Measurements from ENCODE around the gene TP73. TPM values are rescaled to one million over a fixed set of nuclear protein-coding genes. Genes with fewer than 3 reads are reported as not detected.

The TP73 gene
- total and polyA plus RNA-seq, 4 experiments from 2014 or later, result 0.15 to 0.17 TPM; not detected in 2

- H3K4me3 ChIP-seq (ENCODE audit: low read length in 2 of 2), result peak within 1 kb of the TSS; percentile 5 to 66
These were observed 2.7 kb upstream of the TP73 start, which contains the start of gene WRAP73 for GRCh38 chr1:3649342-3650247. TSS of gene WRAP73 (minus strand) at chr1:3650103. CDS start at chr1:3649999, 104 bp downstream.

GRCh38 chr1:3650248-3651025 is 1.9 kb upstream of the TP73 start:
- CTCF ChIA-PET (ENCODE audit: partially characterized antibody), result interaction anchor here (1.6 kb wide), 1 partner anchor 160 kb away, joined by 4 read pairs; no protein-coding TSS in a partner anchor

More at GRCh38 chr1:3649342-3650247, 2.7 kb upstream of the TP73 start, which contains the start of gene WRAP73:
- POLR2A ChIA-PET (ENCODE audit: partially characterized antibody), result interaction anchor here (0.6 to 0.8 kb wide), 2 partner anchors 23 to 147 kb away, joined by 3 read pairs; partner anchors contain the start of gene LRRC47
- Histone ChIP-seq H3K4me1 (ENCODE audit: insufficient read depth, low read length) (peaks cover 41% of the 10 kb centered on the region), H3K9me3 (ENCODE audit: control insufficient read depth in 1 of 2, low read length in 2 of 2) (no peaks in the 10 kb centered on the region), H3K27me3 (ENCODE audit: insufficient read depth, low read length) (peaks cover 11% of the 10 kb centered on the region), H3K36me3 (ENCODE audit: insufficient read depth, low read length) (peaks cover 7% of the 10 kb centered on the region), H3K27ac (ENCODE audit: low read depth, low read length) (peak within 1 kb of the TSS; percentile 54)
- Mint-ChIP-seq H3K4me1 (peaks cover 12 to 41% (median 28%) of the 10 kb centered on the region in 4 donors), H3K9me3 (no peaks in the 10 kb centered on the region), H3K27me3 (peaks cover 18 to 19% of the 10 kb centered on the region in 2 donors), H3K27ac (peak within 1 kb of the TSS; percentile 26 to 88 (median 68)), H3K4me3 (peak within 1 kb of the TSS; percentile 81 to 96 (median 86)), H3K36me3 (peaks cover 13 to 28% of the 10 kb centered on the region in 2 donors)
- peak; percentile 85 to 88 (median 87) for DNase-seq
- CTCF ChIA-PET (ENCODE audit: partially characterized antibody), result interaction anchor here (1.2 to 1.6 kb wide), 2 partner anchors 12 to 159 kb away, joined by 3 to 4 read pairs; no protein-coding TSS in a partner anchor
- intact Hi-C loops (cut with micrococcal nuclease), result loop anchor here (1.0 kb wide), 2 partner anchors 25 to 147 kb away; partner anchors contain the start of gene LRRC47

GRCh38 chr1:3651026-3651929 is 1.0 kb upstream of the TP73 start:
- peaks cover 7% of the 10 kb centered on the region for H3K36me3 ChIP-seq (ENCODE audit: insufficient read depth, low read length)
- H3K4me3 ChIP-seq (ENCODE audit: low read length in 2 of 2), result no peak overlapping the region
- H3K36me3 Mint-ChIP-seq, result peaks cover 4 to 18% of the 10 kb centered on the region in 2 donors
- no peak overlapping the region for H3K27ac ChIP-seq (ENCODE audit: low read depth, low read length)
- ChIA-PET POLR2A (ENCODE audit: partially characterized antibody) (no interaction called here), CTCF (ENCODE audit: partially characterized antibody) (no interaction called here)
- intact Hi-C loops (cut with micrococcal nuclease), result no loop called here
- peak overlapping the region in 1 of 7 donors; percentile 27 for H3K27ac Mint-ChIP-seq
- H3K4me3 Mint-ChIP-seq, result peak overlapping the region in 7 of 8 donors; percentile 54 to 74 (median 62)
- peak in 2 of 5 donors; percentile 10 to 11 for DNase-seq
- peaks cover 28 to 32% of the 10 kb centered on the region in 2 donors for H3K27me3 Mint-ChIP-seq
- peaks cover 11% of the 10 kb centered on the region for H3K27me3 ChIP-seq (ENCODE audit: insufficient read depth, low read length)
- H3K4me1 ChIP-seq (ENCODE audit: insufficient read depth, low read length), result peaks cover 41% of the 10 kb centered on the region
- peaks cover 12 to 41% (median 28%) of the 10 kb centered on the region in 4 donors for H3K4me1 Mint-ChIP-seq
- H3K9me3 Mint-ChIP-seq, result no peaks in the 10 kb centered on the region
- H3K9me3 ChIP-seq (ENCODE audit: control insufficient read depth in 1 of 2, low read length in 2 of 2), result no peaks in the 10 kb centered on the region

More at GRCh38 chr1:3650248-3651025, 1.9 kb upstream of the TP73 start:
- H3K27ac ChIP-seq (ENCODE audit: low read depth, low read length), result no peak overlapping the region
- peaks cover 11% of the 10 kb centered on the region for H3K27me3 ChIP-seq (ENCODE audit: insufficient read depth, low read length)
- H3K4me1 ChIP-seq (ENCODE audit: insufficient read depth, low read length), result peaks cover 41% of the 10 kb centered on the region
- intact Hi-C loops (cut with micrococcal nuclease), result loop anchor here (1.0 kb wide), 2 partner anchors 26 to 146 kb away; partner anchors contain the start of gene LRRC47
- H3K4me3 Mint-ChIP-seq, result peak overlapping the region; percentile 81 to 96 (median 86)
- POLR2A ChIA-PET (ENCODE audit: partially characterized antibody), result interaction anchor here (0.8 kb wide), 1 partner anchor 146 kb away, joined by 3 read pairs; the partner anchor contains the start of gene LRRC47
- peaks cover 12 to 41% (median 28%) of the 10 kb centered on the region in 4 donors for H3K4me1 Mint-ChIP-seq
- H3K36me3 ChIP-seq (ENCODE audit: insufficient read depth, low read length), result peaks cover 7% of the 10 kb centered on the region
- H3K36me3 Mint-ChIP-seq, result peaks cover 8 to 22% of the 10 kb centered on the region in 2 donors
- H3K27me3 Mint-ChIP-seq, result peaks cover 23 to 25% of the 10 kb centered on the region in 2 donors
- H3K9me3 Mint-ChIP-seq, result no peaks in the 10 kb centered on the region
- no peaks in the 10 kb centered on the region for H3K9me3 ChIP-seq (ENCODE audit: control insufficient read depth in 1 of 2, low read length in 2 of 2)
- peak in 2 of 5 donors; percentile 7 to 14 for DNase-seq
- peak overlapping the region in 1 of 2 donors; percentile 66 for H3K4me3 ChIP-seq (ENCODE audit: low read length in 2 of 2)
- peak overlapping the region in 6 of 7 donors; percentile 26 to 82 (median 61) for H3K27ac Mint-ChIP-seq

- no peaks in the 10 kb centered on the region for H3K9me3 Mint-ChIP-seq
- H3K27ac Mint-ChIP-seq, result no peak overlapping the region
- peaks cover 0 to 6% of the 10 kb centered on the region in 2 donors for H3K36me3 Mint-ChIP-seq
- DNase-seq, result peak in 1 of 5 donors; percentile 48
- ChIA-PET CTCF (ENCODE audit: partially characterized antibody) (no interaction called here), POLR2A (ENCODE audit: partially characterized antibody) (interaction anchor here (0.7 kb wide), 1 partner anchor 11 kb away, joined by 3 read pairs; no protein-coding TSS in a partner anchor)
- peaks cover 12 to 39% (median 26%) of the 10 kb centered on the region in 4 donors for H3K4me1 Mint-ChIP-seq
- intact Hi-C loops (cut with micrococcal nuclease), result no loop called here
- peak overlapping the region in 1 of 8 donors; percentile 36 for H3K4me3 Mint-ChIP-seq
- Histone ChIP-seq H3K4me1 (ENCODE audit: insufficient read depth, low read length) (peaks cover 40% of the 10 kb centered on the region), H3K4me3 (ENCODE audit: low read length in 2 of 2) (no peak overlapping the region), H3K9me3 (ENCODE audit: control insufficient read depth in 1 of 2, low read length in 2 of 2) (no peaks in the 10 kb centered on the region), H3K27me3 (ENCODE audit: insufficient read depth, low read length) (peaks cover 14% of the 10 kb centered on the region), H3K36me3 (ENCODE audit: insufficient read depth, low read length) (no peaks in the 10 kb centered on the region), H3K27ac (ENCODE audit: low read depth, low read length) (no peak overlapping the region)
- peaks cover 28 to 34% of the 10 kb centered on the region in 2 donors for H3K27me3 Mint-ChIP-seq
These were observed 401 bp downstream of the TP73 start for GRCh38 chr1:3652548-3653285.

GRCh38 chr1:3653286-3653618 is 936 bp downstream of the TP73 start:
- Mint-ChIP-seq H3K27me3 (peaks cover 31 to 34% of the 10 kb centered on the region in 2 donors), H3K4me3 (peak overlapping the region in 6 of 8 donors; percentile 1 to 63 (median 48)), H3K36me3 (peaks cover 0 to 2% of the 10 kb centered on the region in 2 donors), H3K4me1 (peaks cover 9 to 34% (median 21%) of the 10 kb centered on the region in 4 donors), H3K27ac (no peak overlapping the region), H3K9me3 (no peaks in the 10 kb centered on the region)
- peaks cover 35% of the 10 kb centered on the region for H3K4me1 ChIP-seq (ENCODE audit: insufficient read depth, low read length)
- H3K27ac ChIP-seq (ENCODE audit: low read depth, low read length), result no peak overlapping the region
- intact Hi-C loops (cut with micrococcal nuclease), result no loop called here
- H3K27me3 ChIP-seq (ENCODE audit: insufficient read depth, low read length), result peaks cover 14% of the 10 kb centered on the region
- H3K36me3 ChIP-seq (ENCODE audit: insufficient read depth, low read length), result no peaks in the 10 kb centered on the region
- CTCF ChIA-PET (ENCODE audit: partially characterized antibody), result no interaction called here
- no peak overlapping the region for H3K4me3 ChIP-seq (ENCODE audit: low read length in 2 of 2)
- H3K9me3 ChIP-seq (ENCODE audit: control insufficient read depth in 1 of 2, low read length in 2 of 2), result no peaks in the 10 kb centered on the region
- DNase-seq, result no peak
- POLR2A ChIA-PET (ENCODE audit: partially characterized antibody), result interaction anchor here (0.7 kb wide), 1 partner anchor 10 kb away, joined by 3 read pairs; no protein-coding TSS in a partner anchor

Measured in CD4-positive, alpha-beta memory T cell (primary cell).